Activated CD8-positive, alpha-beta memory T cell treated with anti-CD3 and anti-CD28 coated beads, Interleukin-2, amount 50 U/mL, for 24 hours (primary cell): ENCODE measurements around the gene GRIN1.

Experiments
- DNase-seq: peaks from one replicate; pipeline ENCODE4 v3.0.0-alpha.2; 2020; ENCODE audit errors: extremely low read depth

The GRIN1 gene

DNA sequence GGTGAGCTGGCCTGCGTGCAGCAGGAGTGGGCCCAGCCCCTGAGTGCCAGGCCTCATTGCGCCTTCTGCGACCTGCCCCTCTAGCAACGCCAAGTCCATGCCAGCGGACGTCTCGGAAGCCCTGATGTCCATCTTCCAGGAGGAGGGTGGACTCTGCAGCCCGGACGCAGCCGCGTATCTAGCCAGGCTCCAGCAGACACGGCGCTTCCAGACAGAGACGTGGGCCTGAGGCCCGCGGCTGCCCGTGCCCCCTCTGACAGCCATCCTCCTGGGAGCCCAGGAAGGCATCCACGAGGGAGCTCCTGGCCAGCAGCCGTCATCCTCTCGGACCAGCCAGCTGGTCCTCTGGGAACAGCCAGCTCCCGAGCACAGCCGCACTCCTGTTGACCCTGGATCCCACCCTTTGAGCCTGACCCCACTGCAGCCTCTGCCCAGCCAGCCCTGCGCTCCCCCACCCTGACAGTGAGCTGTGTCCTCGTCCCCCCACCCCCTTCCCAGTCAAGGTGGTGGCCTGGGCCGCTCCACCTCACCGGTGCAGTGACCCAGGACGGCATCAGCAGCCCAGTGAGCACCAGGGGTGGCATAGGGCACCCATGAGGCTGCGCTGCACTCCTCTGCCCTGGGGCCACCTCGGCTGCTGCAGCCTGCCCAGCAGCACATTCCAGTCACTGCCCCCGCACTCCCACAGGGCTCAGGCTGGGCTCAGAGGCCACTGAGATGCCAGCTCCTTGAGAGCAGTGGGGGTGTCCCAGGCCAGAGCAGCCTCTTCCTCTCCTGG is 77.4 kb downstream of the GRIN1 start:
- no peak for DNase-seq

DNA sequence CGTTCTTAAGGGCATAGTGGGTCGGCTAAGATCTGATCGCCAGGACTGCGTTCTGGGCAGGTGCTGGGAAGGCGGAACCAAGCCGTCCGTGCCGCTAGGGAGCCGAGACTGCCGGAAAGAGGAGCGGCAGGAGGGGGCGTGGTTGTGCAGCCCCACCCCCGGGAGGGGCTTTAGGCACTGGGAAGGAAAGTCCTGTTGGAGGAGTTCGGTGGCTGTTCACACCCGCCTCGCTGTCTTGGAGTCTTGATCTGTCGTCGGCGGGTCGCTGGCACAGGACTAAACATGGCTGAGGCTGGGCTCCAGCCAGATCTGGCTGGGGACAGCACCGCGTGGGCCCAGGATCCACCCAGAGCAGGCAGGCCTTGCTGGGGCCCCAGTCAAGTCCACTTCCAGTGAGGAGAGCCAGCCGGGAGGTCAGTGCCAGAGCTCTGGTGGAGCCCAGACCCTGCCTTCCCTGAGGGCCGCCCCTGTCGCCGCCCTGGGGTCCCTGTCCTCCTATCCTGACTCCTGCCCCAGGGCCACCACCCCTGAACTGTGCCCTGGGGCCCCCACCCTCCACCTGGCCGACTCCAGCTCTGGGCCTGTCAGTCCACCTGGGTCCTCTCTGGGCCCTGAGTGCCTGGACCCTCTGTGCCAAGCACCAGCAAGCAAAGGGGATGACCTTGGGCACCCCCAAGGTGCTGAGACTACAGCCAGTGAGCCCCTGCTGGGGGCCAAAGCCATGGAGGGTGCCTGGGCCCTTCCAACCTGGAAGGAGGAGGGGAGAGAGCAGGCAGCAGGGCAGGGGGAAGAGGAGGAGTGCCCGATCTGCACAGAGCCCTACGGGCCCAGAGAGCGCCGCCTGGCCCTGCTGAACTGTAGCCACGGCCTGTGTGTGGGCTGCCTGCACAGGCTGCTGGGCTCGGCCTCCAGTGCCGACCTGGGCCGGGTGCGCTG is 78.6 kb downstream of the GRIN1 start:
- DNase-seq = no peak

GRCh38 chr9:137218212-137218753 is 79.3 kb downstream of the GRIN1 start:
- DNase-seq = no peak
